ENCODE results near the gene EPB42.
"Not testable (repeated sequence)": the region's sequence is repeated elsewhere in the genome, so short reads cannot be mapped to it uniquely, and the experiment has no call there.

The EPB42 gene

DNA sequence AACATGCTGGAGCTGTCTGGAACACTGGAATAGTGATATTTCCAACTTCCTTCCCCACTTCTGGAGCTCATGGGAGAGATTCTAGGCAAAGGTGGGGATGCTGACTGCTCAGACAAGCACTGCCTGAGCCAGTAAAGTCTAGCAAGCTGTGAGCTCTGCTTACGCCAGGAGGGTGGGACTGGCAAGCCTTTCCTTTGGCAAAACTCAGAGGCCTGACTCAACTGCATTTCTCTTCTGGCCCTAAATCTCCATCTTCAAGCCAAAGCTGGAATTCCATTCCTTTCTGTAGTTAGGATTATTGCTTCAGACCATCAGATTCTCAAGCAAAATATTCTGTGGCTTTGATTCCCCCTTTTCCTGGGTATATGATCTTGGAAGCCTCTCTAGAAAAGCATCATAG is 20.3 kb upstream of the EPB42 start:
- DNase-seq (ENCODE audit: low read depth), result no peak

GRCh38 chr15:43239732-43240491 is 19.1 kb upstream of the EPB42 start:
- no peak for DNase-seq (ENCODE audit: low read depth)

DNA sequence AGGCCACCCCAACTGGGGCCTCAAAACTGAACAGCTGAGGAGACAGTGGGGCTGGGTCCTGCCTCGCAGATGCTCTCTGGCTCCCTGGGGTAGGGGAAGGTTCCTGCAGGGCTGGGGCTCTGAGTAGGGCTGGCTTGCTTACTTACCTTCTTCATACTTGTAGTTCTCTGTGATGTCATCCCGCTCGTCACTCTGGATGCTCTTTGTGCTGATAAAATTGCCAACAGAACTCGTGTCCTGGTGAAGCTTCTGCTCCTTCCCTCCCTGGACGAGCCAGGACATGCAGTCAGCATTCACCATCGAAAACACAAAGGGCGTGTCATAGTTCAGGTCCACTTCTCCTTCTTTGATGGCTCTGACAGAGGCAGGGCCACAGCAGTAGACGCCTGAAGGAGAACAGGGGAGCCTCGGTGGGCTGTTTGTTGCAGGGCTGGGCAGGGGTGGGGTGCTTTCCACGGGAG is 17.9 kb upstream of the EPB42 start:
- no peak for DNase-seq (ENCODE audit: low read depth)

DNA sequence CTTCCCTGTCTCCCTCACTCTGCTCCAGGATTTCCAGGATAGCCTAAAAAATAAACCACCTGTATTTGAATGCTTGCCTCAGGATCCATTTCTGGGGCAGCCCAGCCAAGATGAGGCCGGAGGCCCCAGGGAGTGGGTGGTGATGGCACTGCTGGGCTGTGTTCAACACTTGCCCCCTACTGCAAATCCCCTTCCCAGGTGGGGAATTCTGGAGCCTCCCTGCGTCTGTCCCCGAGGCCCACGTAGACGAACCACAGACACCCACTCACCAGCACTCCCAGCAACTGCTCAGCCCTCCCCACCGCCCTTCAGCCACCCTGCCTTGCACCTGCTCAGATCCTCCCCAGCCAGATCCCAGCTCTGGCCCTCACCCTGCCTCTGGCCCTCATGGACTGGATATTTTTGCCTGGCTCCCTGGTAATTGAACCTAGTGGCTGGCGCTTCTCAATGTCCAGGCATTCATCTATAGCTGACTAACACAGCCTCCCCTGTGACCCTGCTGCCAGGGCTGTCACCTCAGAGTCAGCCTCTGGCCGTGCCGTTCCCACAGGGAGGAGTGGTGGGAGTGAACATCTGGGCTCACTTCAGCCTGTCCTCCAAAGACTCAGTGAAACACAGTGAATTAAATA is 17.1 kb upstream of the EPB42 start:
- DNase-seq (ENCODE audit: low read depth), result no peak

DNA sequence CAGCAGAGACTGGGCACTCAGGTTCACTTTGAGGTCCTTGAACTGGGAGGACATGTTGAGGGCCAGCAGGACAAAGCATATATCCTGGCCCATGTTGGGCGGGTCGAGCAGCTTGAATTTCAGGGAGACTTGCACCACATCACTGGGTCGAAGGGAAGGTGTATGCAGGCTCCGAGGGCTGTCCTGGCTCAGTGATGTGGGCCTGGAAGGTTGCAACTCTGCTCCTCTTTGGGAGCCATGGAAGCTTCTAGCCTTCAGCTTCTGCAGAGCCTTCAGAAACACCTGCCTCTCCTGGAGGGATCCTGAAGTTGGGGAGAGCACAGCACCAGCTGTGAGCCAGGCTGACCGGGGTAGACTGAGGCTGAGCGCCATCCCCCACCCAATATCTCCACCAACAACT is 14.7 kb upstream of the EPB42 start:
- no peak for DNase-seq (ENCODE audit: low read depth)

GRCh38 chr15:43232289-43232874 is 11.6 kb upstream of the EPB42 start:
- DNase-seq (ENCODE audit: low read depth), result no peak

GRCh38 chr15:43230640-43231115 is 9.9 kb upstream of the EPB42 start:
- no peak for DNase-seq (ENCODE audit: low read depth)

DNA sequence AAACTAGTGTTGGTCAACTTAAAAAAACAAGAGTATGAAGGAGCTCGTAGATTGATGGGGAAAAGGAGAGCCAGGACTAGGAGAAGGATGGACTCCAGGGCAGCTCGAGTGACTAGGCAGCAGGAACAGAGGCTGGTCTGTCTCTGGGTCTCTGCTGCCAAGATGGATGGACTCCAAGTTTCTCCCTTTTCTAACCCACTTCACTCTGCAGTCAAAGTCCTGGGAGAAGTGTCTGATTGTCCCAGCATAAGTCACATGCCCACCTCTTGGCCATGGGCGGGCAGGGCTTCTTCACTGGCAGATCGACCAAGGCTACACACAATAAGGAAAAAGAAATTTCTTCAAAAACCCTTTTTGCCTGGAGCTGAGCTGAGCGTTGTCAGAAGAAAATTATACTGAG is 9.2 kb upstream of the EPB42 start:
- DNase-seq (ENCODE audit: low read depth), result no peak

GRCh38 chr15:43226436-43227305 is 5.9 kb upstream of the EPB42 start:
- no peak for DNase-seq (ENCODE audit: low read depth)

DNA sequence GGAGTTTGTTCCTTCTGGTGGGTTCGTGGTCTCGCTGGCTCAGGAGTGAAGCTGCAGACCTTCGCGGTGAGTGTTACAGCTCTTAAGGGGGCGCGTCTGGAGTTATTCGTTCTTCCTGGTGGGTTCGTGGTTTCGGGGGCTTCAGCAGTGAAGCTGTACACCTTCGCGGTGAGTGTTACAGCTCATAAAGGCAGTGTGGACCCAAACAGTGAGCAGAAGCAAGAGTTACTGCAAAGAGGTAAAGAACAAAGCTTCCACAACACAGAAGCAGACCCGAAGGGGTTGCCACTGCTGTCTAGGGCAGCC is 5.1 kb upstream of the EPB42 start:
- DNase-seq (ENCODE audit: low read depth), result not testable (repeated sequence)

- no peak for DNase-seq (ENCODE audit: low read depth)
These were observed 4.6 kb upstream of the EPB42 start for GRCh38 chr15:43225201-43225949.

- DNase-seq (ENCODE audit: low read depth), result no peak
These were observed 604 bp upstream of the EPB42 start for GRCh38 chr15:43221422-43221821.

- no peak for DNase-seq (ENCODE audit: low read depth)
These were observed 589 bp downstream of the EPB42 start for GRCh38 chr15:43219929-43220928.

DNA sequence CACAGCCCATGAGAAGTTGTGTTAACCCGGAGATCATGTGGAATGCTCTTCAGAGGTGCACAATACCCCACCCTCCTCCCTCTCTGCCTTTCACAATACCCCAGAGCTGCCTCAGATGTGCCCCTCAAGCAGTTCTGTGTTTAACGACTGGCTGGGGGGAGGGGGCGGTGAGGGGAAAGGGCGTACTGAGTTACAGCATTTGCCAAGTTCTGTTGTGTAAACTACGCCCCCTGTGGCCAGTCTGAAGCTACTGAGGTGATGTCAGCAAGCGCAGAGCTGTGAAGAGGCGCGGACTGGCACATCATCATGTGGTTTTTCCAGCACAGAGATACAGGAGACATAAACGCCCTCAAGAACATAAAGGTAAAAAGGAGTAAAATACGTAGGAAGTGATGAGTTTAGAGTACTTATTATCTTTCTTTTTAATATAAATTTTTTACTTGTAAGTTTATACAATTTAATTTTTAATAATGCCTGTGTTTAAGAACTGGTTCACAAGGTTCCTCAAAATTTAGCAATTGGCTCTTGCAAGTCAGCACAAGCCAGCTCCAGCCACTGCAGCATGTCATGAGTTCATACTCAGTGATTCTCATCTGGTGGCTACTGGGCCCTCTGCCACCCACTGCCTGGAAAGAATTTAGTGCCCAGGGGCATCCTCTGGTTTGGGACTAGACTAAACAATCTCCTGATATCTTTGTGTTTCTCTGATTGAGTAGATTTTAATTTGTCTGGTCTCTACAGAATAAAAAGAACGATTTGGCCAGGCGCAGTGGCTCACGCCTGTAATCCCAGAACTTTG is 1.7 kb downstream of the EPB42 start:
- DNase-seq (ENCODE audit: low read depth), result no peak

DNA sequence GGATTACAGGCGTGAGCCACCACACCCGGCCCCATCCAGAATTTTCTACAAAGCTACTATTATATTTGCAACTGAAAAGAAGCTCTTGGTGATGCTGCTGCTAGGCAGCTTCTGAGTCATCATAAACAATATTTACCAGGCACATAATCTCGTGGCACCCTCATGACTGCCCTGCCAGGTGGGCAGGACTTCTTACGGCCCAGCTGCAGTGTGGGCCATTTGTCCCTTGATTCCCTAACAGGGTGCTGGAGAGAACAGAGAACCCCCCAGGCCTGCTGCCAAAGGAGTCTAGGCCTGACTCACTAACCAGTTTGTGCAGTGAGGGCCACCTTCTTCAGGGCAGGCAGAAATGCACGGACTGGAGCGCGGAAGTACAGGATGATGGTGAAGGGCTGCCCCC is 4.9 kb downstream of the EPB42 start:
- DNase-seq (ENCODE audit: low read depth), result no peak

DNA sequence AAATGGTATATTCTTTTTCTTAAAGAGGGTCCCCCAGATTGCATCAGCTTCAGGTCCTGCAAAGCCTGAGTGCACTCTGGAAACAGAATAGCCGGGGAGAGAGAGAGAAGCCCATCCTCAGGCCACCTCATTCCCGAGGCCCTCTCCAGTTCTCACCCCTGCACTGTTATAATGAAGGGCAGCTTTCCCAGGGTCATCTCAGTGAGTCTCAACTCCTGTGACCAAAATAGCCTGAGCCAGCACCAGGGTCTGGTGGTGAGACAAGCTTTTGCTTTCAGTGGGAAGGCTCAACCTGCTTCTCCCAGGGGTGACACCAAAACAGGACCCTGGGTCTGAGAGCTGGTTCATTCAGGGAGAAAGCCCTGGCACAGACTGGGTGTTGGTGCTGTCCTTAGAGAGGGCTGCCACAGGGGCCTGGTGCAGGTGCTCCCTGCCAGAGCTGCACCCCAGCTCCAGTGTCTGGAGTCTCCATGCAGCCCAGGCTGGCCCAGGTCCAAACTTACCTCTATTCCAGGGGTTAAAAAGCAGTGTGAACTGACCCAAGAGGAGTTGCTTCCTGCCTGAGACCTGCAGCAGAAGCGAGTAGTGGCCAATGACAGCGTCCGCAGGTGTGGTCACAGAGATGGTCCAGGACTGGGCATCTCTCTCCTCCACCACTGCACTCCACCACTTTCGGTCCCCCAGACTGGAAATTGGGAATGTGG is 6.1 kb downstream of the EPB42 start:
- DNase-seq (ENCODE audit: low read depth), result no peak

GRCh38 chr15:43214169-43214568 is 6.6 kb downstream of the EPB42 start:
- DNase-seq (ENCODE audit: low read depth), result no peak

GRCh38 chr15:43213466-43213865 is 7.4 kb downstream of the EPB42 start:
- DNase-seq (ENCODE audit: low read depth), result no peak

DNA sequence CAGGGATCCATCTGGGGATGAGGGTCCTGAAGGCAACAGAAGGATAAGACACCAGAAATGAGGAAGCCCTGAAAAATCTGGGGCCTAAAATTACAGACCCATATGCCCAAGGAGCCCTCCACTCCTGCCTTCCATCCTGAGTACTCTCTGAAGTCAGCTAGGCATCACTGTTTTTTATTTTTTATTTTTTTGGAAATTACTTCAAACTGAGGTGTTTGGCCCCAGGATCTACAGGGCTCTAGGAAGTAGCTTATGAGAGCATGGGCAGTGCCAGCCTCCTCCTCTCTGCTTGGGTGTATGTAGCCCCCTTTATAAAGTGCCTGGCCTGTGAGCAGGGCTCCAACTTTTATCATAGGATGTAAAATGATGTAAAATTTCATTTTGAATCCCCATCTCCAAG is 7.9 kb downstream of the EPB42 start:
- DNase-seq (ENCODE audit: low read depth), result no peak

Data from T-helper 22 cell (primary cell).